ENCODE data around the gene RMDN2.

RMDN2 gene

GRCh38 chr2:37887286-37887685, 37.8 kb upstream of the RMDN2 start (continued):
- TF ChIP-seq ZNF302 (tag by site-specific recombination; IDR thresholded peaks at IDR 0.05; ENCODE audit: low read depth), result no peak
- no peak for TF ChIP-seq KLF9 (tag by site-specific recombination; IDR thresholded peaks at IDR 0.05; ENCODE audit: low read depth)
- no peak for TF ChIP-seq ZNF513 (tag by site-specific recombination; IDR thresholded peaks at IDR 0.05)
- TF ChIP-seq ZNF488 (tag by site-specific recombination; IDR thresholded peaks at IDR 0.05), result no peak
- no peak for TF ChIP-seq TRIM28 (IDR thresholded peaks at IDR 0.05; ENCODE audit: borderline replicate concordance, low read length)
- no peak for TF ChIP-seq ZNF623 (tag by site-specific recombination; IDR thresholded peaks at IDR 0.05)
- no peak for TF ChIP-seq ZNF629 (tag by site-specific recombination; IDR thresholded peaks at IDR 0.05)
- TF ChIP-seq TCF7L2 (IDR thresholded peaks at IDR 0.05; ENCODE audit: borderline replicate concordance, low read depth, low read length), result no peak
- TF ChIP-seq SCRT1 (tag by site-specific recombination; IDR thresholded peaks at IDR 0.05; ENCODE audit: borderline replicate concordance), result no peak

GRCh38 chr2:37890893-37891495, 34.1 kb upstream of the RMDN2 start:
- CTCF ChIA-PET, result interaction anchor here (0.6 to 2.9 kb wide), 31 partner anchors 9 to 828 kb away, joined by 3 to 24 read pairs (median 3); partner anchors contain the start of gene CYP1B1
- H3K9me3 ChIP-seq (ENCODE audit: control insufficient read depth, insufficient read depth, low read depth, low read length), result no peaks in the 10 kb centered on the region
- H3K4me1 ChIP-seq (ENCODE audit: control insufficient read depth, insufficient read depth, low read length), result no peaks in the 10 kb centered on the region
- POLR2A ChIA-PET, result no interaction called here
- no peak overlapping the region for H3K27ac ChIP-seq (ENCODE audit: extremely low read depth, low read depth, low read length)
- H3K36me3 ChIP-seq (ENCODE audit: control insufficient read depth in 2 of 2, insufficient read depth in 1 of 2, low read length in 2 of 2), result no peaks in the 10 kb centered on the region
- H3K4me3 ChIP-seq (ENCODE audit: low read depth, low read length), result no peak overlapping the region
- TF ChIP-seq ZNF654 (tag by site-specific recombination; IDR thresholded peaks at IDR 0.05; ENCODE audit: low read depth) (peak; percentile 59), ZNF626 (tag by site-specific recombination; IDR thresholded peaks at IDR 0.05) (no peak), GLIS1 (tag by site-specific recombination; IDR thresholded peaks at IDR 0.05) (no peak), CTCF (tag by site-specific recombination; IDR thresholded peaks at IDR 0.05) (peak; percentile 15; the same call in 1 of the 2 replicates), ZNF335 (tag by site-specific recombination; conservative IDR thresholded peaks at IDR 0.05) (no peak), BCL11B (tag by site-specific recombination; IDR thresholded peaks at IDR 0.05; ENCODE audit: low read depth) (no peak), ZBTB7A (tag by site-specific recombination; IDR thresholded peaks at IDR 0.05; ENCODE audit: low read depth) (no peak), ZBTB17 (tag by site-specific recombination; IDR thresholded peaks at IDR 0.05) (peak; percentile 60), TCF7L2 (IDR thresholded peaks at IDR 0.05; ENCODE audit: borderline replicate concordance, low read depth, low read length) (no peak), ZNF398 (tag by site-specific recombination; IDR thresholded peaks at IDR 0.05) (no peak), ZNF146 (tag by site-specific recombination; IDR thresholded peaks at IDR 0.05) (no peak), ZNF76 (tag by site-specific recombination; IDR thresholded peaks at IDR 0.05; ENCODE audit: borderline replicate concordance, low read depth) (no peak), PRDM10 (tag by site-specific recombination; IDR thresholded peaks at IDR 0.05) (peak; percentile 73), RBAK (tag by site-specific recombination; IDR thresholded peaks at IDR 0.05) (no peak), ZNF239 (tag by site-specific recombination; IDR thresholded peaks at IDR 0.05) (no peak), ZNF112 (tag by site-specific recombination; IDR thresholded peaks at IDR 0.05) (no peak), ZNF629 (tag by site-specific recombination; IDR thresholded peaks at IDR 0.05) (no peak), ZNF404 (tag by site-specific recombination; IDR thresholded peaks at IDR 0.05) (no peak), KLF7 (tag by site-specific recombination; IDR thresholded peaks at IDR 0.05; ENCODE audit: borderline replicate concordance) (no peak)

Measured in HEK293 (cell line).